GM18951 (cell line): ENCODE results near the gene METTL27.
"Not testable (repeated sequence)": the region's sequence is repeated elsewhere in the genome, so short reads cannot be mapped to it uniquely, and the experiment has no call there.

Experiments used
- POLR2A ChIP-seq: IDR thresholded peaks from 4 replicates; pipeline ENCODE4 v1.6.1; 2011; ENCODE audit warnings: mild to moderate bottlenecking; ENCODE audit not compliant: insufficient read length, insufficient read depth; ENCODE audit errors: extremely low read depth
- in situ Hi-C: fragments of 300-500 bp; cut with MboI; formaldehyde crosslinking; loops from one replicate; pipeline ENCODE4 v1.12.0; 2022; ENCODE audit warnings: low sequenced_read_pairs, mixed read lengths, inconsistent platforms; ENCODE audit not compliant: unreplicated experiment

METTL27 gene

DNA sequence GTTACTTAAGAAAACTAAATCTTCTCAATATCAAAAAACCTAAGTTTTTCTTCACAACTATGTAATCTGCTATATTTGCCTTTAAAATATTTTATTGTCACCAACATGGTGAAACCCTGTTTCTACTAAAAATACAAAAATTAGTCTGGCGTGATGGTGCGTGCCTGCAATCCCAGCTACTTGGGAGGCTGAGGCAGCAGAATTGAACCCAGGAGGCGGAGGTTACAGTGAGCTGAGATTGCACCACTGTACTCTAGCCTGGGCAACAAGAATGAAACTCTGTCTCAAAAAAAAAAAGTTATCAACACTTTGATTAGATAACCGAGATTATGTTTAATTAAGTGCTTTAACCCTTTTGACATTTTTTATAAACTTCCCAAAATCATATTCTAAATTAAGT, 39.9 kb downstream of the METTL27 start:
- TF ChIP-seq POLR2A: no peak

DNA sequence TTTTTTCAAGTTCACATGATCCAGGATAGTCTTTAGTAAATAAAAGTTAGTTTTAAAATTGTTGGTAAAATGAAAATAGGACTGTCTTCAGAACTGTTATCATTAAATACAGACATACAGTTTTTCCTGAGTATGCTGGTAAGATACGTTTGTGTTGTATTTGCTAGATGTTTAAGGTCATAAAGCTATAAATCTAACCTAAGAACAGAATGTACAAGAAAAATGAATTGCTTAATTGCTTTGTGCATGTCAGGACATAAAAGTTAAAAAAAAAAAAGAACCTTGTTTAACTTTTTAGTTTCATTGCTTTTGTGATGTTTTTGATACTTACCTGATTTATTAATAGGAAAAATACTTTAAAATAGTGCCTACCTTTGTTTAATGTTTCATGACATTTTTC, 40.7 kb downstream of the METTL27 start:
- no peak for TF ChIP-seq POLR2A
- in situ Hi-C loops: no loop called here

More for the DNA sequence above, 39.9 kb downstream of the METTL27 start:
- in situ Hi-C loops: no loop called here

DNA sequence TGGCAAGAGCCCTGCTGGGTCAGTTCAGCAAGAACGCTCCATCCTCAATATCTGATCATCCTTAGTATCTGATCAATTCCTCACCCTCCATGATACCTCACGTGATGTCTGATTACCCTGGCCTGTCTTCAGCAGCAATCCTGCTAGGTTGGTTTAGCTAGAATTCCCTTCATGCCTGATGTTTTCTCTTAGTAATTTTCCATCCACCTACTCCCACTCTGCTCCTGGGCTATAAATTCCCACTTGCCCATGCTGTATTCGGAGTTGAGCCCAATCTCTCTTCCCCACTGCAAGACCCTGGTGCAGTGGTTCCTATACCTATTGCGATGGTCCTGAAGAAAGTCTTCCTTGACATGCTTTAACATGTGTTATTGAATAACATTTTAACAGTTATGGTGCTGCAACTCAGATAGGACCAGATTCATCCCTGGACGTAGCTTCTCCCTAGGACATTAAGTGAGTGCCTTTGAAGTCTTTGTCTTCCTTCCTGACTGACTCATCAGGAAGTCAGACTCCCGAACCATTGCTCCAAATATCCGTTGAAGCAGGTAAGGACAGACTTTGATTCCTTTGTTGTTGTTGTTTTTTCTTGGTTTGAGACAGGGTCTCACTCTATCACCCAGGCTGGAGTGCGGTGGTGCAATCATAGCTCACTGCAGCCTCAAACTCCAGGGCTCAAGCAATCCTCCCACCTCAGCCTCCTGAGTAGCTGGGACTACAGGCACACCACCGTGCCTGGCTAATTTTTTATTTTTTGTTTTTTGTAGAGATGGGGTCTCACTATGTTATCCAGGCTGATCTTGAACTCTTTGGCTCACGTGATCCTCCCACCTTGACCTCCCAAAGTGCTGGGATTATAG, 42.8 kb downstream of the METTL27 start:
- in situ Hi-C loops: no loop called here
- TF ChIP-seq POLR2A: no peak

DNA sequence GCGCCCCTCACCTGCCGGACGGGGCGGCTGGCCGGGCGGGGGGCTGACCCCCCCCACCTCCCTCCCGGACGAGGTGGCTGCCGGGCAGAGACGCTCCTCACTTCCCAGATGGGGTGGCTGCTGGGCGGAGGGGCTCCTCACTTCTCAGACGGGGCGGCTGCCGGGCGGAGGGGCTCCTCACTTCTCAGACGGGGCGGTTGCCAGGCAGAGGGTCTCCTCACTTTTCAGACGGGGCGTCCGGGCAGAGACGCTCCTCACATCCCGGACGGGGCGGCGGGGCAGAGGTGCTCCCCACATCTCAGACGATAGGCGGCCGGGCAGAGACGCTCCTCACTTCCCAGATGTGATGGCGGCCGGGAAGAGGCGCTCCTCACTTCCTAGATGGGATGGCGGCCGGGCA, 45.1 kb downstream of the METTL27 start:
- in situ Hi-C loops: not testable (repeated sequence)

DNA sequence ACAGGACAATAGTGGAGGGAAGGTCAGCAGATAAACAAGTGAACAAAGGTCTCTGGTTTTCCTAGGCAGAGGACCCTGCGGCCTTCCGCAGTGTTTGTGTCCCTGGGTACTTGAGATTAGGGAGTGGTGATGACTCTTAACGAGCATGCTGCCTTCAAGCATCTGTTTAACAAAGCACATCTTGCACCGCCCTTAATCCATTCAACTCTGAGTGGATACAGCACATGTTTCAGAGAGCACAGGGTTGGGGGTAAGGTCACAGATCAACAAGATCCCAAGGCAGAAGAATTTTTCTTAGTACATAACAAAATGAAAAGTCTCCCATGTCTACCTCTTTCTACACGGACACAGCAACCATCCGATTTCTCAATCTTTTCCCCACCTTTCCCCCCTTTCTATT, 45.7 kb downstream of the METTL27 start:
- in situ Hi-C loops: not testable (repeated sequence)

DNA sequence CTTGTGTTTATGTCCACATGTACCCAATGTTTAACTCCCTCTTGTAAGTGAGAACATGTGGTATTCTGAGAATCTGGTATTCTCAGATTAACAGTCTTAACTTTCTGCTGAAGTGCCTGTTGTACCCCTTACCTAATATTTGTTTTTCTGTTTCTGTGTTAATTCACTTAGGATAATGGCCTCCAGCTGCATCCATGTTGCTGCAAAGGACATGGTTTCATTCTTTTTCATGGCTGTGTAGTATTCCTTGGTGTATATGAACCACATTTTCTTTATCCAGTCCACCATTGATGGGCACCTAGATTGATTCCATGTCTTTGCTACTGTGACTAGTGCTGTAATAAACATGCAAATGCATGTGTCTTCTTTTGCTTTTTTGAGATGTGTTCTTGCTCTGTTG, 47.1 kb downstream of the METTL27 start:
- in situ Hi-C loops: not testable (repeated sequence)

DNA sequence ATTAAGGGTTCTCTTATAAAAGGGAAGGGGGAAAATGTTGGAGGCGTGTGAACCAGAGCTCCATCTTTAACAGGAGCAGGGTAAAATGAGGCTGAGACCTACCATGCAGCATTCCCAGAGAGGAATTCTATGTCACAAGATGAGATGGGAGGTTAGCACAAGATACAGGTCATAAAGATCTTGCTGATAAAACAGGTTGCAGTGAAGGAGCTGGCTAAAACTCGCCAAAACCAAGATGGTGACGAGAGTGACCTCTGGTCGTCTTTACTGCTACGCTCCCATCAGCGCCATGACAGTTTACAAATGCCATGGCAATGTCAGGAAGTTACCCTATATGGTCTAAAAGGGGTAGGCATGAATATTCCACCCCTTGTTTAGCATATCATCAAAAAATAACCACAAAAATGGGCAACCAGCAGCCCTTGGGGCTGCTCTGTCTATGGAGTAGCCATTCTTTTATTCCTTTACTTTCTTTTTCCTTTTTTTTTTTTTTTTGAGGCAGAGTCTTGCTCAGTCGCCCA, 51.1 kb downstream of the METTL27 start:
- in situ Hi-C loops: not testable (repeated sequence)

DNA sequence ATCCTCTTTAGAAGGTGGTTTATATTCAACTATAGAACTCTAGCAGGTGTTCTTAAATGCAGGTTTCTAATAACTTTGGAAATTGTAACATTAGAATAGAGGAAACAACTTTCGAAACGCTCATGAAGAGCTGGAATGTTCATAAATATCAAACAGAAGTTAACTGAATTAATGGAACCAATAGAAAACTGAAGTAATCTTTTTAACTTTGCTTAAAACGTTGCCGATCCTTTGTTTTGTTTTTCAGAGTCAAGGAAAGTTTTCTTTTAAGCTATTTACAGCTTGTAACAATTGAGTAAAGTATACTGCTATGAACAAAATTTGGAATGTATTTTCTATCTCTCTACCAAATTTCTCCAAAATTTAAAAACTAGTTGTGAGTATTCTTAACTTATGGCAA, 53.3 kb downstream of the METTL27 start:
- in situ Hi-C loops: no loop called here
- TF ChIP-seq POLR2A: no peak

DNA sequence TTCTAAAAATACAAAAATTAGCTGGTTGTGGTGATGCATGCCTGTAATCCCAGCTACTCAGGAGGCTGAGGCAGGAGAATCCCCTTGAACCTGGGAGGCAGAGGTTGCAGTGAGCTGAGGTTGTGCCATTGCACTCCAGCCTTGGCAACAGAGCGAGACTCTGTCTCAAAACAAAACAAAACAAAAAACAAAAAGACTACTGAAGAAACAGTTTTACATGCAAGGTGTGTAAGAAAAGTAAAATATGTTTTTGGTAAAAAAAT, 54.6 kb downstream of the METTL27 start:
- in situ Hi-C loops: not testable (repeated sequence)

DNA sequence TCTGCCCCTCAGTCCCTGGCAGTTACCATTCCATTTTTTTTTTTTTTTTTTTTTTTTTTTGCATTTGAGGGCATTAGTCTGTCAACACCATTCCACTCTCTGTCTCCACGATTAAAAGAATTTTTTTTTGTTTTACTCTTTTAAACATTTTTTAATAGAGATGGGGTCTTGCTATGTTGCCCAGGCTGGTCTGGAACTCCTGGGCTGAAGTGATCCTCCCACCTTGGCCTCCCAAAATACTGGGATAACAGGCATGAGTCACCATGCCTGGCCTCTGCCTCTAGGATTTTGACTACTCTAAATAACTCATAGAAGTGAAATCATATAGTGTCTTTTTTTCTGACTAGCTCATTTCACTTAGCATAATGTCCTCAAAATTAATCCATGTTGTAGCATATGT, 55.7 kb downstream of the METTL27 start:
- no peak for TF ChIP-seq POLR2A
- in situ Hi-C loops: no loop called here
